LNCaP clone FGC (cell line): ENCODE data around the gene SGPL1.

ENCODE experiments used
- DNase-seq: peaks from one replicate; pipeline ENCODE4 v3.0.0-alpha.2; 2011; ENCODE audit warnings: low read depth
- H3K4me3 ChIP-seq: 2 replicates; pipeline ENCODE4 v1.5.1; 2011; ENCODE audit warnings: mild to moderate bottlenecking, low read depth, low read length, control low read depth
- TF ChIP-seq, protein P1 (sequence below): IDR thresholded peaks from 2 replicates; pipeline ENCODE4 v1.5.1; 2012; ENCODE audit warnings: mild to moderate bottlenecking; ENCODE audit not compliant: control insufficient read depth, insufficient read depth; ENCODE audit errors: extremely low read depth

Gene SGPL1

DNA sequence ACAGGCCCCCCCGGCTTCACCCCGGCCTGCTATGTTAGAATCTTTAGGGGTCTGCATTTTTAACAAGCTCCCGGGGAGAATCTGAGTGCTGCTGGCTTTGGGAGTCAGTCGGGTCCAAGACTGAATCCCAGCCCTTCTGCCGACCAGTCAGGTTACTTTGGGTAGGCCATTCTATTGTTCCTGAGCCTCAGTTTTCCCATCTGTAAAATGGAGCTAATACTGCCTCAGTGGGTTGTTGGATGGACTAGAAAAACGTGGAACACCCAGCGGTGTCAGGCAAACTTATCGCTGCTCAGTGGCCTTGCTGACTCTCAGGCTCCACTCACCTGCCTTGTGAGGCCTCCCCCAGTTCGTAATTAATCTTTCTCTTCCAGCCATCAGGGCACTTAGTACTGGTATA is 42.3 kb upstream of the SGPL1 start:
- no peak overlapping the region for H3K4me3 ChIP-seq
- TF ChIP-seq, protein P1, sequence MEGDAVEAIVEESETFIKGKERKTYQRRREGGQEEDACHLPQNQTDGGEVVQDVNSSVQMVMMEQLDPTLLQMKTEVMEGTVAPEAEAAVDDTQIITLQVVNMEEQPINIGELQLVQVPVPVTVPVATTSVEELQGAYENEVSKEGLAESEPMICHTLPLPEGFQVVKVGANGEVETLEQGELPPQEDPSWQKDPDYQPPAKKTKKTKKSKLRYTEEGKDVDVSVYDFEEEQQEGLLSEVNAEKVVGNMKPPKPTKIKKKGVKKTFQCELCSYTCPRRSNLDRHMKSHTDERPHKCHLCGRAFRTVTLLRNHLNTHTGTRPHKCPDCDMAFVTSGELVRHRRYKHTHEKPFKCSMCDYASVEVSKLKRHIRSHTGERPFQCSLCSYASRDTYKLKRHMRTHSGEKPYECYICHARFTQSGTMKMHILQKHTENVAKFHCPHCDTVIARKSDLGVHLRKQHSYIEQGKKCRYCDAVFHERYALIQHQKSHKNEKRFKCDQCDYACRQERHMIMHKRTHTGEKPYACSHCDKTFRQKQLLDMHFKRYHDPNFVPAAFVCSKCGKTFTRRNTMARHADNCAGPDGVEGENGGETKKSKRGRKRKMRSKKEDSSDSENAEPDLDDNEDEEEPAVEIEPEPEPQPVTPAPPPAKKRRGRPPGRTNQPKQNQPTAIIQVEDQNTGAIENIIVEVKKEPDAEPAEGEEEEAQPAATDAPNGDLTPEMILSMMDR = no peak
- no peak for DNase-seq

DNA sequence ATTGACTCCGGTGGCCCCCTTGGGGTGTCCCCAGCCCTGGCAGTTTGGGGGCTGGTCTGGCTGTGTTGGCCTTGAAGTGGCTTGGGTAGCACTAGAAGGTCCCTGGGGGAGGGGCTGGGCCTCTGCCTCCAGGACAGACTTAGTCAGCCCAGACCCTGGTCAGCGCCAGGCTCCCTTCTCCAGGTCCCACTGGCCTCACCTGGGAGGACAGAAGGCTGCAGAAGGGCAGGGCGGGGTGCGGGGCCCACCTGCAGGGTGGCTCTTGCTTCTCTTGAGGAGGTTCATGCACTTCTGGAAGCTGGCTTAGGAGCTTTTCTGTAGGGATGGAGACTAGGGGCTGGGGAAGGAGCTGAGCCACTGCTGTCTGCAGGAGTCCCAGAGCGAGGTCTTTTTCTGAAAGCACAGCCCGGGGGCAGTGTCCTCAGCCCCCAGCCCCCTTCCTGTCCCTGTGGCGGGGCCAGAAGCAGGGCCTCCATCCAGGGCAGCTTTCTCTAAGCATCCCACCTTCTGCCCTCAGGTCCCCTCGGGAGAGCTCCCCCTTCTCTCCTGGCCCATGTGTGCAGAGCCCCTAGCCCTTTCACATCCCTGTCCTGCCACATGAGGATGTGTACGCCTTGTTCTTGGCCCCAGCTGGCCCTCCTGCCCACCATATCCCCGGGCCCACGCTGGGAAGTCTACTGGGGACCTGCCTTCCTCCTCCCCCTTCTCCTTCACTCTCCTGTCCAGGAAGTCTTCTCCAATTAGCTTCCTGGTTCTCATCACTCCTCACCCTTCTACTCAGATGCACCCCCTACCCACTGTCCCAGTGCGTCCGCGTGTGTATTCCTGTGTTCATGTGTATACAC is 41.6 kb upstream of the SGPL1 start:
- no peak for DNase-seq
- TF ChIP-seq, protein P1 = no peak
- no peak overlapping the region for H3K4me3 ChIP-seq

DNA sequence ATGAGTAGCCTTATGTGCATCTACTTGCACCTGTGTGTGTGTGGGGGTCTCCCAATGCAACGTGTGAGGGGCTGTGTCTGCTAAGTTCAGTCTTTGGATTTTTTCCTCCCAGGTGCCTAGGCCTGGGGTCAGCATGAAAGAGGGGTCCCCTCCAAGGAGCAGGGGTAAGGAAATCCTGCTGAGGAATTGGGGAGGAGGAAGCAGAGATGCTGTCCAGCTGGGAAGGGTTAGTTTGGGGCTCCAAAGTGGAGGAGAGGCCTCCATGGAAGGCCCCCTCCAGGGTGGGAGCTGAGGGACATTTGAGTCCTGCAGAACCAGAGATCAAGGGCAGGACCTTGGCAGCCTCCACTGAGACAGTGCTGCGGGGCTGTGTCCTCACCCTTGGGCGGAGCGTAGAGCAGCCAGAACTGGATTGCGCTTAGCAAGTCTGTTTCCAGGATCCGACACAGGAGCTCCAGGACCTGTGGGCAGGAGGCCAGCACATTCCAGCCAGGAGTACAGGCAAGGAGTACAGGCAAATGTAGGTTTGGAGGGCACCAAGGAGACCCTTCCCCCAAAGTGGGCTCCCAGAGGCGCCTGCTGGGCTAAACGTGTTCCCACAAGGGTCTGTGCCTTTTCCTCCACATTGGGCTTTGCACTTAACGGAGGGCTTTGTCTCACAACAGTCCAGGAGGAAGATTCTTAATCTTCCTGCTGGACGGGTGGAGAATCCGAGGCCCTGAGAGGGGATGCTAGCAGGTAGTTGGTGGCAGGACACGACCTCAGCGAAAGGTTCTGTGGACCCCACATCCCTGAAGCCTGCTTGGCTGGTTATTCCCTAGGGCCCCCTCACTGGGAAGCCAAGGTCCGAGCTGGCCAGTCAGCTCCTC is 40.7 kb upstream of the SGPL1 start:
- no peak overlapping the region for H3K4me3 ChIP-seq
- peak; percentile 68 for DNase-seq
- TF ChIP-seq, protein P1 = no peak

DNA sequence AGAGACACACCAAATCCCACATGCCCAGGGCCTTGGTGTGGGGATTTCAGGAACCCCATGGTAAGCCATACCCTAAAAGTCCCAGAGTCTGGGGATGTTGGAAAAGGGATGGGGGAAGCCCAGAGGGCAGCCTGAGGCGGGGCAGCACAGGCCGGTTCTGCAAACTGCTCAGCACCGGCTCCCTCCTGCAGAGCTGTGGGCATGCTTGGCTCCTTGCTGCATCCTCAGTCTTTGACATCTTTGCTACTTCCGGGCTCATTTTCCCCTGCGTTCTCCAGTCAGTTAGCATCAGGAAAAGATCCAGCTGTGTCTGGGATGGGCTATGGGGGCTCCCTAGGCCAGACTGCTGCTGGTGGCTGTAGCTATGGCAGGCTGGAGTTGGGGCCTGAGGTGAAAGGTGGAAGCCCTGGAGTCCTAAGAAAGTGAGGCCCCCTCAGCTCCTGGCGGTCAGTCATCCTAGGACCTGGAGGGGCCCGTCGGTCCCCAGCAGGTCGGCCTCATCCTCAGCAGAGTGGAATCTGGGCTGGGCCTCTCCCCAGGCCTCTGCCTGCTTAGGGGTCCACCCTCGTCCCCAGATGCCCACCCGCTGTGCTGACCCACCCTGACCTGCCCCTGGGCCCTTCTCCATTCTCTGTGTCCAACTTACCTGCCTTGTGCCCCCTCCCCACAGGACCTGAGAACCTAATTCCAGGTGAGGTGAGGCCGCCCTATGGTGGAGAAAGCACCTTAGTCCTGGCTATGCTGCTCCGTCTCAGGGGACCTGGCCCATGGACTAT is 39.9 kb upstream of the SGPL1 start:
- no peak for DNase-seq
- no peak overlapping the region for H3K4me3 ChIP-seq
- TF ChIP-seq, protein P1 = no peak

DNA sequence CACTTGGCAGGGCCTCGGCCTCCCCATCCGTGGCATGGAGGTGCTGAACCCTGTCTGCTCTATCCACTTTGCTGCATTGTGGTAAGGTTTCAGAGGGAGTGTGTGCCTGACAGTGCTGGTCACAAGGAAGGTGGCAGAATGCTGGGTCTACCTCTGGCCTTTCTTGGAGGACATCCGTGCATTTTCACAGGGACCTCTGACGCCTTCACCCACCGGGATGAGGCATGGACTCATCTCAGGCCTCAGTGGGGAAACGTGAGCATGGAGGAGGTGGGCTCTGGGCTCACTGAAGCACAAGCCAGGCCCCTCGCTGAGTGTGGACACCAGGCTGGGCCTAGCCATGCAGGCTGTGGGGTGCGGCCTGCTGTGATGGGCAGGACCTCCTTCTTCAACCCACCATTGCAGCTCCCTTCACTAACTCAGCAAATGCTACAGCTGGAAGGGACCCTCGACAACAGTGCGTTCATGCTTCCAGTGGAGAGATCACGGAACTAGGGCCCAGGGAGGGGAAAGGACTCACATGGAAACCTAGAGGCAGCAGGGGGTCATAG is 39.2 kb upstream of the SGPL1 start:
- DNase-seq = no peak
- TF ChIP-seq, protein P1 = no peak
- H3K4me3 ChIP-seq = no peak overlapping the region
